HG03095 (cell line): ENCODE results near the gene WIZ.
"Not testable (repeated sequence)": the region's sequence is repeated elsewhere in the genome, so short reads cannot be mapped to it uniquely, and the experiment has no call there.

Source experiments
- ATAC-seq: cut with Tn5 transposase; IDR thresholded peaks from one replicate; pipeline ENCODE4 v1.9.1; 2021; ENCODE audit warnings: moderate library complexity; ENCODE audit not compliant: unreplicated experiment

The WIZ gene, protein sequence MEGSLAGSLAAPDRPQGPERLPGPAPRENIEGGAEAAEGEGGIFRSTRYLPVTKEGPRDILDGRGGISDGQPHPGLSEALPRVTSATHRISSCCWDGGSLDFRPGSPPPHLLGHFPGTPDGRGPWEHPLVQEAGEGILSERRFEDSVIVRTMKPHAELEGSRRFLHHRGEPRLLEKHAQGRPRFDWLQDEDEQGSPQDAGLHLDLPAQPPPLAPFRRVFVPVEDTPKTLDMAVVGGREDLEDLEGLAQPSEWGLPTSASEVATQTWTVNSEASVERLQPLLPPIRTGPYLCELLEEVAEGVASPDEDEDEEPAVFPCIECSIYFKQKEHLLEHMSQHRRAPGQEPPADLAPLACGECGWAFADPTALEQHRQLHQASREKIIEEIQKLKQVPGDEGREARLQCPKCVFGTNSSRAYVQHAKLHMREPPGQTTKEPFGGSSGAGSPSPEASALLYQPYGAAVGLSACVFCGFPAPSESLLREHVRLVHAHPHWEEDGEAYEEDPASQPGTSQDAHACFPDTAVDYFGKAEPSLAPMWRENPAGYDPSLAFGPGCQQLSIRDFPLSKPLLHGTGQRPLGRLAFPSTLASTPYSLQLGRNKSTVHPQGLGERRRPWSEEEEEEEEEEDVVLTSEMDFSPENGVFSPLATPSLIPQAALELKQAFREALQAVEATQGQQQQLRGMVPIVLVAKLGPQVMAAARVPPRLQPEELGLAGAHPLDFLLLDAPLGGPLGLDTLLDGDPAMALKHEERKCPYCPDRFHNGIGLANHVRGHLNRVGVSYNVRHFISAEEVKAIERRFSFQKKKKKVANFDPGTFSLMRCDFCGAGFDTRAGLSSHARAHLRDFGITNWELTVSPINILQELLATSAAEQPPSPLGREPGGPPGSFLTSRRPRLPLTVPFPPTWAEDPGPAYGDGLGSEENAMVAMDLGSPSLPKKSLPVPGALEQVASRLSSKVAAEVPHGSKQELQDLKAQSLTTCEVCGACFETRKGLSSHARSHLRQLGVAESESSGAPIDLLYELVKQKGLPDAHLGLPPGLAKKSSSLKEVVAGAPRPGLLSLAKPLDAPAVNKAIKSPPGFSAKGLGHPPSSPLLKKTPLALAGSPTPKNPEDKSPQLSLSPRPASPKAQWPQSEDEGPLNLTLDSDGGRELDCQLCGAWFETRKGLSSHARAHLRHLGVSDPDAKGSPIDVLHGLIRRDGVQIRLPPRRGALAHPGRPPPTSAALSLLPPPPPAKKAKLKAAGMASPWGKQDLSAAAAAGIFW (N-terminal part only)

DNA sequence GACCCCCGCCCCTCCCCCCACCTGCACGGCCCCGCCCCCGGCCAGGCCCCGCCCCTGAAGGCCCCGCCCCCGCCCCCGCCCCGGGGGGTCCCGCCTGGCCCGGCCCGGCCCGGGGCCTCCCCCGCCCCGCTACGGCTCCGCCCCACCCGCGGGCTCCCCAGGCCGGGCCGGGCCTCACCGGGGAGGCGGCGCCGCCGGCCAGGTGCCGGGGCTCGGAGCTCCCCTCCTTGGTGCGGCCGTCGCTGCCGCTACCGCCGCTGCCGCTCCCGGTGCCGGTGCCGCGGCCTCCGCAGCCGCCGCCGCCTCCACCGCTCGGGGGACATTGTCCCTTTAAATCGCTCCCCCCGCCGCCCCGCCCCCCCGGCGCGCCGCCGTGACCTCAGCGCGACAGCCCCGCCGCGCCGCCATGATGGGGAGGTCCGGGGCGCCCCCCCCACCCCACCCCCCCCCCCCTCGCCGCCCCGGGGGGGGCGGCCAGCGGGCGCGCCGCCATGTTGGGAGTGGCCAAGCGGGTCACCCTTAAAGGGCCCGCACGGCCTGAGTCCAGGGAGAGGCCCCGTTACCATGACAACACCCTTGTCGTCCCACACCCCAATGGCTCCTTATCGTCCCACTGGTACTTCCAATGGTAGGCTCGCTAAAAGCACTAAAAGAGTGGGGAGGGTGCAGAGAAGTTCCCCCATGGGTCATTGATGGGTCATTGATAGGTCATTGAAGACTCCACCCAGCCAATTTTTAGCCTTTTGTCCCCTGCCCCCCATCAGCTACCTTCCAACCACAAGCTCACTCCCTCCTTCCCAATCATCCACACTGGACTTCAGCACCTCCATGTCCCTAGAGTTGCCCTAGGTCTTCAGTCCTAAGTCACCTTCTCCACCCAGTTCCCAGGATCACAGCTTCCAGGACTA, at the start of gene WIZ:
TSS of gene WIZ (minus strand) at position 337 of the 908 bp plus-strand sequence. CDS start 1,649 bp downstream, outside the sequence.
- no peak for ATAC-seq

DNA sequence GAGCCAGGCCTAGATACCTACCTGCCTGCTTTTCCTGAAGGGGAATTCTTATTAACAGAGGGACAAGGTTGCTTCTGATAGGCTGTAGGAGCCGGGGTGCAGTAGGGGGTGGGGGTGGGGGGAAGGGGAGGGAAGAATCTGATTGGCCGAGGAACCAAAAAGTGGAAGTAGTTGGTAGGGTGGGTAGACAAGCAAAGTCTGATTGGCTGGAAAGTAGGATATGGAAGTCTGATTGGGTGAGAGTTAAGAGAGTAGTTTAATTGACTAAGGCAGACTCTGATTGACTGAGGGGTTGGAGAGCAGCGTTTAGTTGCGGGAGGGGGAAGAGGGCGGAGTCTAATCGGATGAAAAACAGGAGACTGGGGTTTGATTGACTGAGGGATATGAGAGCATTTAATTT, 49.2 kb upstream of the WIZ start:
- ATAC-seq: no peak

DNA sequence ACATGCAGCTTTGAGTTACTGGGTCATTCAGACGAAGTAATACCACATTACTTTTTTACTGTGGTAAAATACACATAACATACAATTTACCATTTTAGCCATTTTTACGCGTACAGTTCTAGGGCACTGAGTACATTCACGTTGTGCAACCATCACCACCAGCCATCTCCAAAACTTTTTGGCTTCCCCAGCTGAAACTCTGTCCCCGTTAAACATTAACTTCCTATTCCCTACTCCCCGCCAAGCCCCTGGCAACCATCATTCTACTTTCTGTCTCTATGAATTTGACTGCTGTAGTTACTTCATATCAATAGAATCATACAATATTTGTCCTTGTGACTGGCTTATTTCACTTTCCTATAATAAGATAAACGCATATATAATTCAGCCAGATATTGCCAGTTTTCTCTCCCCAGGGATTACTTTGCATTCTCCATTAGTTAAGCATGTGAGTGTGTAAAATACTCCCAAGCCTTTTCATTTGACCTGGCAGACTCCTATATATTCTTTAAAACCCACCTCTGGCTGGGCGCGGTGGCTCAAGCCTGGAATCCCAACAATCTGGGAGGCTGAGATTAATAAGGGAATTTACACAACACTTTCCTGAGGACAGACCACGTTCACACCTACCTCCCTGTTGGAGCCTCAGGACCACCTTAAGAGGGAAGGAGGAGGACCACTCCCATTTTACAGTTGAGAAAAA, 48.6 kb upstream of the WIZ start:
- ATAC-seq: no peak

DNA sequence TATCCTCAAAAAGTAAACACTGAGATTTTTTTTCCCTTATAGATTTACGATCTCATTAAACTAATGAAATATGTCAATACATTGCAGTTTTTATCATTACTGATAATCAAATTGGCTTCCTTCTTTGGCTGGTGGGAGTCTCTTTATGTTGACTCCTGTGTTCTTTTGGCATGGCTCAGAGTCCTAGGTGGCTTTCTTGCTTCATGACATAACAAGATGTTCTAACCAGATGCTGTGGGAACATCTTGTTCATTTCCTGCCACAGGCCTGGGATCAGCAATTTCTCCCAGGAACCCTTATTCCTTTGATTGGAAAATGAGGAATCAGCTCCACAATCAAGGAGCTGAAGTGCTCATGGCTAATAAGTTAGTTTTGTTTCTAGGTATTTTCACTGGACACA, 45.4 kb upstream of the WIZ start:
- ATAC-seq: no peak

DNA sequence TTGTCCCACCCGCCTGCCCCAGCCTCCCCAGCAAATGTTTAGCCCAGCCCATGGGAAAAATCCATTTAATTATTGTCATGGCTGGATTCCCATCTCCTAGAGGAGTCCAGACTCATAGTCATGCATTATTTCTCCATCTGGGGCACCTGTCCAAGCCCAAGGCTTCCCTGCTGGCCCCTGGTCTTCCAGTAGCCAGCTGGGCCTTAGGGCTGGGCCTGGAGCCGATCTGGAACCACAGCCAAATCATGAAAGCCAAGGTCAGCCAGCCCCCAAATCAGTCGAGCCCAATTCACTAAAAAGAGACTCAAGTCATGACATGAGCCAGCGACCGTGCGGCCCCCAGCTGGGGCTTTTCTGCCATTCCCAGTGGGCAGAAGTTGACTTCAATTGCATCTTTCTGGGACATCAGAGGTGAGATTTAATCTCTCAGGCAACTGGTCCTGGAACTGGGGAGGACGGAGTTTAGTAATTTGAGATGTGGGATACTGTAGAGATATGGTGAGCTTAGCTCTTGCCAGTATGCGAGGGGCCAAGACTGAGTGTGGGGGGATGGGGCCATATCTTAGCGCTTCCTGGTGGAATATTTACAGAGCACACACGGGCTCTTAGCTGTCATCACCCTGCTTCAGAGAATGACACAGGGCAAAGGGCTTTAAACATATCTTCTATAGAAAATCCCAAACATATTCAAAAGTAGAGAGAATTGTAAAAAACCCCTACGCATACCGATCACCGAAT, 38.9 kb upstream of the WIZ start:
- ATAC-seq: no peak

- no peak for ATAC-seq
These were observed 37.3 kb upstream of the WIZ start for GRCh38 chr19:15487038-15487437.

DNA sequence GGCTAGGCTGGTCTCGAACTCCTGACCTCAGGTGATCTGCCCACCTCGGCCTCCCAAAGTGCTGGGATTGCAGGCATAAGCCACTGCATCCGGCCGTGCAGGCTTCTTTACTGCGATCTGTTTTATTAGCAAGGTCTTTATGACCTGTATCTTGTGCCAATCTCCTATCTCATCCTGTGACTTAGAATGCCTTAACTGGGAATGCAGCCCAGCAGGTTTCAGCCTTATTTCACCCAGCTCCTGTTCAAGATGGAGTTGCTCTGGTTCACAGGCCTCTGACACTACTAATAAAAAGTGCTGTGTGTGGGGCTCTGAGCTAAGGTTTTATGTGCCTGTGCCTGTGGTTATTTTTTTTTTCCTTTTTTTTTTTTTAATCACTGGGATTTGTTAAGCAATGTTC, 36.0 kb upstream of the WIZ start:
- not testable (repeated sequence) for ATAC-seq

GRCh38 chr19:15480996-15481395, 31.2 kb upstream of the WIZ start:
- not testable (repeated sequence) for ATAC-seq

DNA sequence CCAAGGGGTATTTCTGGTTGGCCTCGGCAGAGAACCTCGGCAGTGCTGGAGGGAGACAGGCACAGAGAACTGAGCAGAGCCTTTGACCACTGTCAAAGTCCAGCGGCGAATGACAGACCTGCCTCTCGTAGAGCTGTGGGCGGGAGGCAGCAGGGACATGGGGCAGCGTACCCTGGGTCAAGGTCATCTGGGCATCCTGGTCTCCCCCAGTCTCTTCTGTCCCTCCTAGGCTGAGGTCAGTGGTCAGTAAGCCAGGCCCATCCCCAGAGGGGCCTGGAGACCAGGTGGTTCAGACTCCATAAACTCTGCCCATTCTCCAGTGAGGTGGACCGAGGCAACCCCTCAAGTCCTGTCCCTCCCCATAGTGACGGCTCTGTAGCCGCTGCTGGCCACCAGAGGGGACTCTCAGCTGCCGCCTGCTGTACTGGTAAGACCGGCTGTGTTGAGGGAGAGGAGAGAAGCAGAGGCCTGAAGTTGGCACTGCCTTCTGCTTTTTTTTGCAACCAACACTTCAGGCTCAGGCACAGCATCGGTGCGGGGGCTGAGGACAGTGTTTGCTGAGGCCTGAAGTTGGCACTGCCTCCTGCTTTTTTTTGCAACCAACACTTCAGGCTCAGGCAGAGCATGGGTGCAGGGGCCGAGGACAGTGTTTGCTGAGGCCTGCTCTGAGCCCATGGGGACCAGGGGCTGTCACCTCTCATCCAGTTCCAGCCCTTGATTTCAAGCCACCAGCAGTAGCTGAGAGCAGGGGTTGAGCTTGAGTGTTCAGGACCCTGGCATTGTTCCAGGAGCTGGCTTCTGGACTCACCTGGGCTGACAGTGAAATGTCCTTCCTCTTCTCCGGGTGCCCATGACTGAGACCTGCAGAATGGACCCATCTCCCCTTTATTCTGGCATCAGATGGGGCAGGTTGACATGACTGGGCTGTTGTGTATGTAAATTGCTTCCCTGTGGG, 29.9 kb upstream of the WIZ start, which contains the start of gene PGLYRP2:
TSS of gene PGLYRP2 (minus strand) at position 111 of the 955 bp plus-strand sequence. CDS start 130 bp downstream, outside the sequence.
- ATAC-seq: no peak

DNA sequence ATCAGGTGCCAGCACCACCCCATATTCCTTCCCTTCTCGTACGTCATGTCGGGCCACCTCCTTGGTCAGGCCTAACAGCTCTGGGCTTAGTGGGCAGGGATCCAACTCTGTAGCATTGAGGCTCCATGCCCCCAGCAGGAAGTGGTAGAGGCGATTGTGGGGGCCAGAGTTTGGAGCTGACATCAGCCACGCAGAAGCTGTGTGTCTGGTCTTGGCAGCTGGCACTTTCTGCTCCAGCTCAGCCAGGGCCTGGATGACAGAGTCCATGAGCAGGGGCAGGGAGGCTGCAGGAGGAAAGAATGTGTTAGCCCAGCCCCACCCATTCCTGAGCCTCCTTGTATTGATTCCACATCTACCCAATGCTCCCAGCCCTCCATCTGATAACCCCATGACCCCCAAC, 26.6 kb upstream of the WIZ start:
- ATAC-seq: no peak

DNA sequence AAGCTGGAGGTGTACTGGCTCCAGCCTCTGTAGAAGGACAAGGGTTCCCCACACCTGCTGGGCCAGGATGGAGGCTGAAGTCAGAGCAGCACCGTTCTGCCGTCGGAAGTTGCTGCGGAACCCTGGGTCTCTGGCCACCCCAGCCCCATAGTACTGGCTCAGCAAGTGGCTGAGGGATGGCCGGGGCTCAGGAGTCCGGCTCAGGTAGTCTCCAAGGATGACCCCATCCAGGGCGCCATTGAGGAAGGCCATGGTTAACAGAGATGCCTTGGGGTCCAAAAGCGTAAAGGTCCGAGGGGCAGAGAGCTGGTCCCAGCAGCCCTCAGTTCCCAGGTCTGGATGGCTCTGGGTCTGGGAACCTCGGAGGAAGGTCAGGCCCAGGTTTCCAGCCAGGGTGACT, 25.9 kb upstream of the WIZ start:
- ATAC-seq: no peak

DNA sequence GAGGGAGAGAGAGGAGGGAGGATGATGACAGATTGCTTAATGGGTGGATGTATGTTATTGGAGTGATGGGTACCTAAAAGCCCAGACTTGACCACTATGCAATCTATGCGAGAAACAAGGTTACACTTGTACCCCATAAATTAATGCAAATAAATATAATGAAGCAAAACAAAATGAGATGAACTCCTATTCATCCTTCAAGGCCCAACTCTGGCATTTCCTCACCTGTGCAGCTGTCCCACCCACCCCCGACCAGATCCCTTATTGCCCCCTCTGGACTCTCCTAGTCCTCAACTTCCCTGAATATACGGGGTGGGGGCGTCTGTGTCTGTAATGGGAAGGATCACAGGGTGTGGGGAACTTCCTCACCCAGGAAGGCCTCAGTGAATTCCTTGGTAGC, 25.4 kb upstream of the WIZ start:
- ATAC-seq: no peak

- ATAC-seq: not testable (repeated sequence)
These were observed 24.1 kb upstream of the WIZ start for GRCh38 chr19:15473821-15474220.

DNA sequence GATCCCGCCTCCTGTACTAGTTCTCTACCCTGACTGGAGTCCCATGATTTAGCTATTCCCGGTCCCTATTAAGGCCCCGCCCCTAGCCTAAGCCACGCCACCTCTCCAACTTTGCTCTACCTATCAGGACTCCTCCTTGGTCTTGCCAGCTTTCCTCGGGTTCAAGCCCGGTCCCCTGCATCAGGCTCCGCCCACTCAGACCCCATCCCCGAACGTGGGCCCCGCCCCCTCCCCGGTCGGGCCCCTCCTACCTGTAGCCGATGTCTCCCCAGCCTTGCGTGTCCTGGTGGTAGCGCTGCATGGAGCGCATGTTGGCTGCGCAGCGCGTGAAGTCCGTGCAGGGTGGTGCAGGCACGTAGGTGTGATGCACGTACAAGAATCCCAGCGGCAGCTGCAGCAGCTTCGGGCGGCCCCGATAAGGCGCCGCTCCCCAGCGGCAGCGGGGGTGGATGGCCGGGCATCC, 21.9 kb upstream of the WIZ start:
- no peak for ATAC-seq

GRCh38 chr19:15469513-15470297, 19.9 kb upstream of the WIZ start:
- ATAC-seq: no peak

DNA sequence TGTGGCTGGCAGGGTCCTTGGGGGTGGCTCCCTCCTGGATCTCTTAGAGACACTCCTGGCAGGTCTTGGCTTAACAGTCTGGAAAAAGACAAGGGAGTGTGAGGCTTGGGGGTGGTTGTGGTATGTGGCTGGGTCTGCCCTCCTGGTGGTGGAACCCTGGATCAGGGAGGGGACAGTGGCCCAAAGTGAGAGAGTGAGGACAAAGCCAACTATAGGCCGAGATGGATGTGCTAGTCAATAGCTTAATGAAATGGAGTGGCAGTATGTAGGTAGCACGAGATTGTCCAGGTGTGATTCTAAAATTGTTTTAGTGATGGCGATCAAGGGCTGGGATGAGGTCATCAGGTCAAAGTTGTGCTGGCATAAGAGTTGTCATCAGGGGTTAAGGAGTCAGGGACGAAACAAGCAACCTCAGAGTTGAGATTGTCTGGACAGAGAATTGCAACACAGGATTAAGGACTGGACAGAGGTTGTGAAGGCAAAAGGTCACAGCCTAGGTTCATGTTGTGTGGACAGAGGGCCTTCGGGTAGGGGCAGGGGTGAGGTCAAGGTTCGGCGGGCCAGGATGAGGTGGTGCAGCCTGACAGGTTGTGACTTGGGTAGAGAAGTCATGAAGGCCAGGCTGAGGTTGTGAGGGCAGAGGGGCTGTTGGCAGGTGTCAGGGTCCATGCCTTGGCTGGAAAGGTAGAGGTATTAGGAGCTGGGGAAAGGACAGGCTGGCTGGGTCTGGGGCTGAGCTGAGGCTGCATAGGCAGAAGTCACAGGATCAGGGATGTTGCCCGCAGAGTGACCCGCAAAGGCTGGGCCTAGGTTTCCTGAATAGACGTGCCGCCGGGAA, 19.1 kb upstream of the WIZ start:
- no peak for ATAC-seq
